HG03097 (cell line): ENCODE measurements around the gene PGPEP1.

ENCODE experiments used
- ATAC-seq: cut with Tn5 transposase; IDR thresholded peaks from one replicate; pipeline ENCODE4 v1.9.1; 2021; ENCODE audit not compliant: unreplicated experiment, low FRiP score

PGPEP1 gene

DNA sequence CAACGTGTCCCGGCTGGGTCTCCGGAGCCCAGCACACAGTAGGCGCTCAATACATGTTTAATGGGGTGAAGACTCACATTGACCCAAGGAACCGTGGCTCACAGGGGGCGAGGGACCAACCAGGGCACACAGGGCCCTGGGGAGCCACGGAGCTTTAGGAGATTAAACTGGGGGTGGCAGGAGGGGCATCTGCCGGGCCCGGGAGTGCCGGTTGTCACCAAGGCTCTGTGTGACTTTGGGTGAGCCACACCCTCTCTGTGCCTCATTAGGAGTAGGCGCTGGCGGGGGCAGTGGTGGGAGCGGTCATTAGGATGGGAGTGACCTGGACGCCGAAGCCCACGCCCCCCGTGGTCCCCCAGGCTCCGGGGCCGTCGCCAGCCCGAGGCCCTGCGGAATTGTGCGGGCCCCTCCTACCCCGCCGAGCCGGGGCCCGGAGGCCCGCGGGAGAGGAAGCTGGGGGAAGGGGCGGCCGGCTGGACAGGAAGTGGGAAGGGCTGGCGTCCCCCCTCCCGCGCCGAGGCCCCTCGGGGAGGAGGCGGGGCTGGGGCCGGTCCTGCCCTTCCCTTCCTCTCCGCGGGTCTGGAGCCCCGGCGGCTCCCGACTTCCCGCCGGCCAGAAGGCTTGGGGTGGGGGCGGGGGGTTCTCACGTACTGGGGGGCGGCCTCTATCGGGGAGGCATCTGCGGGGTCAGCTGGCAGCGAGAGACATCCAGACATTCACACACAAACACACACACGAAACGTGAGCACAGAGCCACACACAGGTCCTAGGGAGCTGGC, 77.0 kb downstream of the PGPEP1 start:
- ATAC-seq, result no peak

DNA sequence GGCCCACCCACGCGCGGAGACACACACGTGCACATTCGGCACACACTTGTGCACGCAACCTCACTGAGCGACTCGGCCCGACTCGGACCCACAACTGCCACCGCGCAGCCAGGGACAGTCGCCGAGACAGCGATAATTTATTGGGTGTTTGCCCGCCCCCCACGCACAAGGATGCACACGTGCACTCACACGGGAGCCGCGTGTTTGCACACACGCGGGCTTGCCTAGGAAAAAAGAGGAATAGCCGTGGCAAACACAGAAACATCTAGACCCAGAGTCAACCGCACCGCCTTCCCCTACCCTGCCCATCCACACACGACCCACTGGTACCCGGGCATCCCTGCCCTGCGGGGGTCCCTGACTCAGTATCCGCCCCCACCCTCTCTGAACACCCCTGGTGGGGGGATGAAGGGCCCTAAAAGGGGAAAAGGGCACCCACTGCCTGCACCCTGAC, 77.7 kb downstream of the PGPEP1 start:
- no peak for ATAC-seq

DNA sequence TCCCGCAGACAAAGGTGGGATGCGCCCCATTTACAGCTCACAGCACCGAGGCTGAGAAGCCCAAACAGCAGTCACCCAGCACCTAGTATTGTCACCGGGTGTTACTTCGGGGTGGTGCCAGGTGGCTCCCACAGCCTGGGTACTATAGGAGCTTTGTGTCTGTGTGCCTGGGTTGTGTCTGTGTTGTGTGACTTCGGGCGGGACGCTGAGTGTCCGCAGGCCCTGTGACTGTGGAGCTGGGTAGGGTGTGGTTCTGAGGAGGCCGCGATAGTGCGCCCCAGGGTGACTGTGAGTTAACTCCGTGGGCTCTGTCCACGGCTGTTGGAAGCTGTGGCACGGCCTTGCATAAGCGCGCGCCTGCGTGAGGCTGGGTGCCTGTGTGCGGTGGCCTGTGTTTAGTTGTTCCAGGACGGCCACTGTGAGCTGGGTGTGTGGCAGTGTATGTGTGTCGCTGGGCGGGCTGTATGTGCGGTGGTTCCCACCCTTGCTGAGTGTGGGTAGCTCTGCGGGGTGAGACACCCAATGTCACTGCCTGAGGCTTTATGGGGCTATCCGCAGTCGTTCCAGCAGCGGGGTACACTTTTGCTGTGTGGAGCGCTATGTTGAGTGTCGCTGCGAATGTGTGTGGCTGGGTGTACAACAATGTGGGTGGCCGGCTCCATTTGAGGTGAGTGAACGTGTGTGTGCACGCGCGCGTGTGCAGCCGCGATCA, 78.2 kb downstream of the PGPEP1 start:
- ATAC-seq, result peak; percentile 5

DNA sequence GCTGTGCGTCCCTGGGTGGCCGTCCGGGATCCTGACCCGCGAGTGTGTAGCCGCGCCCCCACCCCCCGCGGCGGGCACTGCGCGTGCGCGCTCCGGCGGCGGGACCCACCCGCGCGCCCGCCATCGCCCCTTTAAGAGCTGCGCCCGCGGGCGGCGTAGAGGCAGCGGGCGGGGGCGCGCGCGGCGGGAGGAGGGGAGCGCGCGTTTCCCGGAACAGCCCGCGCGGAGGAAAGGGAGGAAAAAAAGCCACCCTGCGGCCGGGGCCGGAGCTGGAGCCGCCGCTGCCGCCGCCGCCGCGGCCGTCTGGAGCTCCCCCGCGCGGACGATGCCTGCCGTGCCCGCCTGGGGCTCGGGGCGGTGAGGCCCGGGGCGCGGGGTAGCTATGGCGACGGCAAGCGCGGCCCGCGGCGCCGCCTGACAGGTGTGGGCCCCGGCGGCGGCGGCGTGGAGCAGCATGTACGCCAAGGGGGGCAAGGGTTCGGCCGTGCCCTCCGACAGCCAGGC, 78.8 kb downstream of the PGPEP1 start, which contains the start of gene SSBP4:
SSBP4 (plus strand) TSS at position 204 of the 504 bp plus-strand sequence; CDS start at position 455, 251 bp downstream.
- ATAC-seq, result peak; percentile 42
